Measurements from ENCODE around the gene POLR3B.
"Not testable (repeated sequence)": the region's sequence is repeated elsewhere in the genome, so short reads cannot be mapped to it uniquely, and the experiment has no call there.

Gene POLR3B

GRCh38 chr12:106461730-106462129 lies 104.2 kb downstream of the POLR3B start:
- no peak for DNase-seq (ENCODE audit: low spot score)

DNA sequence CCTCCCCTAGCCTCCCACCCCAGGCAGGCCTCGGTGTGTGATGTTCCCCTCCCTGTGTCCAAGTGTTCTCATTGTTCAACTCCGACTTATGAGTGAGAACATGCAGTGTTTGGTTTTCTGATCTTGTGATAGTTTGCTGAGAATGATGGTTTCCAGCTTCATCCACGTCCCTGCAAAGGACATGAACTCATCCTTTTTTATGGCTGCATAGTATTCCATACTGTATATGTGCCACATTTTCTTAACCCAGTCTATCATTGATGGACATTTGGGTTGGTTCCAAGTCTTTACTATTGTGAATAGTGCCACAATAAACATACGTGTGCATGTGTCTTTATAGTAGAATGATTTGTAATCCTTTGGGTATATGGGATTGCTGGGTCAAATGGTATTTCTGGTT lies 108.1 kb downstream of the POLR3B start:
- not testable (repeated sequence) for DNase-seq (ENCODE audit: low spot score)

GRCh38 chr12:106475662-106476061 lies 118.1 kb downstream of the POLR3B start:
- not testable (repeated sequence) for DNase-seq (ENCODE audit: low spot score)

DNA sequence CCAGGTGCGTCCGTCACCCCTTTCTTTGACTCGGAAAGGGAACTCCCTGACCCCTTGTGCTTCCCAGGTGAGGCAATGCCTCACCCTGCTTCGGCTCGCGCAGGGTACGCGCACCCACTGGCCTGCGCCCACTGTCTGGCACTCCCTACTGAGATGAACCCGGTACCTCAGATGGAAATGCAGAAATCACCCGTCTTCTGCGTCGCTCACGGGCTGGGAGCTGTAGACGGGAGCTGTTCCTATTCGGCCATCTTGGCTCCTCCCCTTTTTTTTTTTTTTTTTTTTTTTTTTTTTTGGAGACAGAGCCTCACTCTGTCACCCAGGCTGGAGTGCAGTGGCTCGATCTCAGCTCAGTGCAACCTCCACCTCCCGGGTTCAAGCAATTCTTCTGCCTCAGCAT lies 120.1 kb downstream of the POLR3B start:
- DNase-seq (ENCODE audit: low spot score), result not testable (repeated sequence)

- DNase-seq (ENCODE audit: low spot score), result no peak
Observed at GRCh38 chr12:106480251-106480650, 122.7 kb downstream of the POLR3B start.

DNA sequence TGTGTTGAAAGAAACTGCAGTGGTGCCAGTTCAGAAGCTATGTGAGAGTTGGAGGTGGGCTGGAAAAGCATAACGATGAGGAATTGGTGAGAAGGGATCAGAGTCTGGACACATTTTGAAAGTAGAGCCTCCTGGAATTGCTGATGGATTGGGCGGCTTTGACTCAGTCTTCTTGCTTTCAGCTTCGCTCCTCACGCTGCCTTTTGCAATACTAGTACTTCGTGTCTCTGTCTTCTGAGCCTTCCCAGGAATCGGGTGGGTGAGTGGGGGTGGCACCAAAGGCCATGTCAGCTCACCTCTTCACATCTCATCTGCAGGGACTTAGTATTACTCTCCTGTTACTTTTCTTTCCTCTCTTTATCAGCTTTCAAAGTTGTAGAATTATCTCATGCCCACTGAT lies 123.7 kb downstream of the POLR3B start:
- no peak for DNase-seq (ENCODE audit: low spot score)

DNA sequence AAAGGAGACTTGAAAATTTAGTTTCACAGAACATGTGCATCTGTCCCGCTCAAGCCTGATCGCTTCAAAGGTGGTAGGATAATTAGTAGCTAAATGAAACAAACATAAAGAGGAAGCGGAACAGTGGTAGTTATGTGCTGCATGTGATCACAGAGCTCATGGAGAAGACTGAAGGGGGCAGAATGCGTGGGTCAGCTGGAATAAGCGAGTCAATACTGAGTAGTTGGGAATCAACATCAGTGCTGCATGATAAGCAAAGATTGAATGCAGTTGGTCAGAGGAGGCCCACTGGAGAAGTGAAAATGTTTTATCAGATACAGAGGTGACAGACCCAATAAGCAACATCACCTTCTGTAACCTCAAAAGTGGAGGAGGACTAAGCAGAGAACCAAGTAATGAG lies 130.1 kb downstream of the POLR3B start:
- DNase-seq (ENCODE audit: low spot score), result no peak

DNA sequence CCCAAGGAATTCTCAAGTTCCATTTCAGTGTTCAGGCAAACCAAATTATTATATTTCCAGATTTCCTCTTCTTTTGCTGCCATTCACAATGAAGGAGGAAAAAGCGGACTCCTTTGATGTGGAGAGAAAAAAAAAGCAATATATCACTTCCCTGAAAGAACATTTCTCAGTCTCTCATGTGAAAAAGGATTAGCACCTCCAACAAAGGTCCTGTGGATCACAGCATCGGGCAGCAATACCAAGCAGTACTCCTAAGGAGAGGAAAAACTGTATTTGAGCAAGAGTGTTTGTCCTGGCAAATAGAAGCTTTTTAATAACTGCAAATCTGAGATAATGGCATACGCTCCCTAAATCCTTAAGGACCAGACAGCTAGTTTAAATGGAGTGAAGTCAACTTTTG lies 131.3 kb downstream of the POLR3B start:
- DNase-seq (ENCODE audit: low spot score), result no peak

GRCh38 chr12:106490264-106490663 lies 132.7 kb downstream of the POLR3B start:
- no peak for DNase-seq (ENCODE audit: low spot score)

DNA sequence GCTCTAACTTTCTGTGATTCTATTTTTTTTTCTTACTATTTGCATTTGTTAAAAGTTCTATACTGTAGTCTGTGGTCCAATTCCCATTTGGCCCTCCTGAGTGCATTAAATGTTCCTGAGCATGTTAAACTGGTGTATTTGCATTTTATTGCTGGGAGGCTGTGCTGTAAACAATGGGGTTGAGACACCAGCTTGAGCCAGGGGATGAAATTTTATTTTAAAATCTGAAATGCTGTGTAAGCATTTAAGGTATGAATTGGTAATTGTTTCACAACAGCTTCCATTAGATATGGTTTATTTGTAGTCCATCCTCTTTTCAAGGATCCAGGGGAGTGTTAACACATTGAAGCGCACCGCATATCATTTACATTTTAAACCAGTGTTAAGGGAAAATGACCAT lies 135.3 kb downstream of the POLR3B start:
- DNase-seq (ENCODE audit: low spot score), result no peak

DNA sequence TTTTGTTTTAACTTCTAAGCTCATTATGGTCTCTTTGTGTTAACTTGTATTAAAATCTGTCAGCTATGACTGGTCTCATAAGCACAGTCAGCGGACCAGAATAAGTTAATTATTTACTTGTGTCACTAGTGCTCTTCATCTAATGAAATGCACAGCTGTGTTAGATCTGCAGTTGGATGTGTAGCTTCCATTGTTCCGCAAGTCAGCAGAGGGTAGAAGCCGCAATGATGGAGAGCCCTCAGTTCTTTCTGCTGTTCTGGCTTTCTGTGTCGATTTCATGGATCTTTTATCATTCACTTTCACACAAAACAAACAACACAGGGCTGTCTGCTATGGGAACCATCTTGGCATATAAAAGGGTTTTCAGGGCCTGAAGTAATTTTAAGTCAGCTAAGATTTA lies 136.0 kb downstream of the POLR3B start:
- no peak for DNase-seq (ENCODE audit: low spot score)

DNA sequence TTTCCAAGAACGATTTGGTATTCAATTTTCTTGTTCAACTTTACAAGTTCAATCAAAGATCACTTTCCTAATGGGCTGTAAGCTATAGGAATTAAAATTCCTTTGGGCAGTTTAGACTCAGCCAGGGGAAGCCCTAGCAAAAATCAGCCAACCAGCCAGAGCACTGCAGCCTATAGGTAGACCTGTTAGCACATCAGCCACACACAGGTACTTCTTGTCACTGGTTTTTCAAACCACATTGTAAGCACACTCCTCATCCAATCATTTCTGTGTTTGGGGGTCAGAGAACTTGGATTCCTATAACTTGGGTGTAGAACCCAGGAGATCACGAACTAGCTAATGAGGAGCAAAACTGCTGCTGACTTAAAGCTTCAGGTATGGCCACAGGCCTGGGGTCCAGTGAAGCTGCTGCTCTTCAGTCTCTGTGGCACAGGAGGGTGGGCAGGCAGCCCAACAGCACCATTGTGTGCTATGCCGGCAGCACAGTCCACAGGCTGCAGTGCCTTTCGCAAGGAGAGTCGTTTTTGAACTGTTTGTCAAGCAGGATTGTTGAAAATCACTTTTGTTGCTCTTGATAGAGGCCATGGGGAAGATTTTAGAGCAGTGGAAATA lies 137.9 kb downstream of the POLR3B start:
- DNase-seq (ENCODE audit: low spot score), result no peak

DNA sequence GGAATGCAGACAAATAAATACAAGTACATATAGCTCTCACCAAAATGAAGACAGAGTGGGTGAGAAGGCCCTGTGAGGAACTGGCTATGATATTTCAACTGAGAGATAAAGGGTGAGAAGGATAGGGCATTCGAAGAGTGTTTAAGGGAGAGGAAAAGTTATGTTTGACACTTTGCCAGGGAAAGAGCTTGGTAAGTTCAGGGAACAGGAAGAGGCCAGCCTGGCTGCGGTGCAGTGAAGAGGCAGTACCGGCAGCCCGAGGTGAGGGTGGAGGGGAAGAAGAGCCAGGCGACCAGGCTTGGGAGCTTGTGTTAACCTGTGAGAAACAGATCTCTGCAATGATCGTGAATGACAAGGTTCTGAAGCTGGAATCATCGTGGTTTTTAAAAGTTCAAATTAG lies 140.5 kb downstream of the POLR3B start:
- DNase-seq (ENCODE audit: low spot score), result no peak

GRCh38 chr12:106499628-106500027 lies 142.1 kb downstream of the POLR3B start:
- DNase-seq (ENCODE audit: low spot score), result no peak

DNA sequence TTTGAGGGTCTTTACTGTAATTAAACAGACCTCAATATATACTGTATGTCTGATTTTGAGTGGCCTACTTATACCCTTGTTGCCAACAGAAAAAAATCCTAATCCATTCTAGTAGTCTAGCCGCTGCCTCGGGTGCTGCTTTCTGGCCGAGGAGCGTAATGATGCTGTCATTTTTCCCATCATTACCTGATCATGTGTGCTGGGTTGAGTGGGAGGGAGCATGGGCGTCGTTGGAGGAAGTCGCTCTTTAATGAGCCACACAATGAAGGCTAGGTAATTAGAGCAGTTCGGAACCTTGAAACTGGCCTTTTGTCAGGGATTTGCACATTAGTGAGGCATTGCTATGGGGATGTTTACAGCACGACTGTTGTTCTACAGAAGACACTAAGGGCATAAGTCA lies 149.1 kb downstream of the POLR3B start:
- no peak for DNase-seq (ENCODE audit: low spot score)

GRCh38 chr12:106508966-106509365 lies 151.4 kb downstream of the POLR3B start:
- DNase-seq (ENCODE audit: low spot score), result no peak

- no peak for DNase-seq (ENCODE audit: low spot score)
Observed at GRCh38 chr12:106511365-106511764, 153.8 kb downstream of the POLR3B start.

DNA sequence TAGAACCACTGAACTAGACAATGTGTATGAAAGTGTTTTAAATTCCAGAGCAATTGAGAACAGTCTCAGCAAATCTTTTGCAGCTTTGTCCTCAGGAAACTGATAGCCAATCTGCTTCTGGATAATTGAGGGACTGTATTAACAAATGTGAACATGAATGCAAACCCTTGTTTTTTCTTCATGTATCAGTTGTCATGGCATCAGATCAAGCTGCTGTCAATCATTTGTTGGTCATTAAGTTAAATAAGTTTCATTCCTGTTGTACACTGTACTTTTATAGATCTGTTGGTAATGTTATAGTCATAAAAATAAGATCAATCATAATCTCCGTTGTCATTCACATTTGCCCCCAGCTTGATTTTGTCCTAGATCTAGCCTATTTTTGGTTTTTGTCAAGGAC lies 159.8 kb downstream of the POLR3B start:
- no peak for DNase-seq (ENCODE audit: low spot score)

GRCh38 chr12:106519607-106520021 lies 162.1 kb downstream of the POLR3B start:
- no peak for DNase-seq (ENCODE audit: low spot score)

- no peak for DNase-seq (ENCODE audit: low spot score)
Observed at GRCh38 chr12:106521901-106522300, 164.4 kb downstream of the POLR3B start.

DNA sequence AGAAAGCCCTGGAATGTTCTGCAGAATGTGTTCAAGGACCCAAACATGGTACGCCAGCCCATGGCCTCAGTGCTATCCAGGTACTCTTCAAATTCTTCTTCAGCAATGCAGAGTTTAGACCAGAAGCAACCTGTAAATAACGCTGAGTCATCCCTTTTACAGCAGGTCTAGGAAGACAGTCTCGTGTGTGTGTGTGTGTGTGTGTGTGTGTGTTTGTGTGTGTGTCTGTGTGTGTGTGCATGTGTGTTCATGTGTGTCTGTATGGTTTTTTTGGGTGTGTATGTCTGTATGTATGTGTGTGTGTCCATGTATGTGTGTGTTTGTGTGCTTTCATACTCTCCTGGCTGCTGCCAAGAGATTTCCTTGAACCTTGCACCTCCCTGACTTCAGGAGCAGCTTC lies 165.2 kb downstream of the POLR3B start:
- no peak for DNase-seq (ENCODE audit: low spot score)

DNA sequence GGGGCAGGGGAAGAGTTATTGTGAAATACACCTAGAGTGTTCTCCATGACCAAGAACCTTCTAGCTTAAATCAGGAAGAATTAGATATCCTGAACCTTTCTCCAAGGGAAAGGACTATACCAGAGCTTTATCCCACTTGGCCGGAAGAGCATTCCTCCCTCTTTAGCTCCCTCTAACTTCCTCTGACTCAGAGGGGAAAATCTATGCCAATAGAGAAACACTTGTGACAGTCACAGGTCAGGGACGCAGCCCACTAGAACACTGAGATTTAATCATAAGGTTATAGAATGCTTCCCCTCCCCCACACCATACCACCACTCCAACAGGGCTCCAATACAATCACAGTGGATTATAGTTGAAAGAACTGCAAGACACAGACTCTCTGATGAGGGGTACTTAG lies 169.8 kb downstream of the POLR3B start:
- DNase-seq (ENCODE audit: low spot score), result no peak

DNA sequence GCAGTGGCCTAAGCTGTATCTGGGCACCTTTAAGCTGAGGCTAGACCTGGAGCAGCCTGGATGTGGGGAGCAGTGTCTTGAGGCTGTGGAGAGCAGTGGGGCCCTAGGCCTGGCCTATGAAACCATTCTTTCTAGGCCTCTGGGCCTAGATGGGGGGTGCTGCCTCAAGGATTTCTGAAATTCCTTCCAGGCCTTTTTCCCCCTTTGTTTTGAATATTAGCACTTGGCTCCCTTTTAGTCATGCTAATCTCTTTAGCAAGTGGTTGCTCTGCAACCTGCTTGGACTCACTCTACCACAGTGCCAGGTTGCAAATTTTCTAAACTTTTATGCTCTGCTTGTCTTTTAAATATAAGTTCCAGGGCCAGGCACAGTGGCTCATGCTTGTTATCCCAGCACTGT lies 183.7 kb downstream of the POLR3B start:
- DNase-seq (ENCODE audit: low spot score), result no peak

- DNase-seq (ENCODE audit: low spot score), result no peak
Observed at GRCh38 chr12:106551410-106551809, 193.9 kb downstream of the POLR3B start.

DNA sequence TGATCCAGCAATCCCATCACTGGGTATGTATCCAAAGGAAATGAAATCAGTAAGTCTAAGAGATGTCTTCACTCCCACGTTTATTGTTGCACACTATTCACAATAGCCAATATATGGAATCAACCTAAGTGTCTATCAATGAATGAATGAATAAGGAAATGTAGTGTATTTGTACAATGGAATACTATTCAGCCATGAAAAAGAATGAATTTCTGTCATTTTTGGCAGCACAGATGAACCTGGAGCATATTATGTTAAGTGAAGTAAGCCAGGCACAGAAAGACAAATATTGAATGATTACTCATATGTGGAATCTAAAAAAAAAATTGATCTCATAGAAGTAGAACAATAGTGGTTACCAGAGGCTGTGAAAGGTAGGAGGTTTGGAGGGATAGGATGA lies 194.7 kb downstream of the POLR3B start:
- DNase-seq (ENCODE audit: low spot score), result no peak
